Neutrophil (primary cell): Measurements from ENCODE around the gene SYT14.

ENCODE experiments used
- H3K27ac ChIP-seq: fragments of 200-600 bp; sonication (generic); 2 replicates; pipeline ENCODE4 v1.5.1; 2016; ENCODE audit warnings: mild to moderate bottlenecking, moderate library complexity
- H3K27me3 ChIP-seq: fragments of 200-600 bp; sonication (generic); 2 replicates; pipeline ENCODE4 v1.6.0; 2016; ENCODE audit warnings: mild to moderate bottlenecking
- H3K36me3 ChIP-seq: fragments of 200-600 bp; sonication (generic); 2 replicates; pipeline ENCODE4 v1.5.1; 2017
- H3K4me1 ChIP-seq, 2 experiments: fragments of 200-600 bp in 1 of 2; sonication (generic) in 1 of 2; 1 replicate in 1 of 2; 2 replicates in 1 of 2; pipeline versions ENCODE4 v1.5.1 to v1.6.1; 2013 to 2016; ENCODE audit warnings: low read depth in 1 of 2, low read length in 1 of 2, mild to moderate bottlenecking in 1 of 2, moderate library complexity in 1 of 2; ENCODE audit not compliant: control insufficient read depth in 1 of 2, insufficient read depth in 1 of 2
- H3K4me3 ChIP-seq, 2 experiments: fragments of 200-600 bp in 1 of 2; sonication (generic) in 1 of 2; 1 replicate in 1 of 2; 2 replicates in 1 of 2; pipeline ENCODE4 v1.5.1; 2013 to 2016; ENCODE audit warnings: low read depth in 1 of 2, low read length in 1 of 2, mild to moderate bottlenecking in 1 of 2, moderate library complexity in 1 of 2
- H3K9me3 ChIP-seq: fragments of 200-600 bp; sonication (generic); 2 replicates; pipeline ENCODE4 v1.5.1; 2016
- TF ChIP-seq, protein P1 (sequence below): fragments of 200-600 bp; sonication (generic); IDR thresholded peaks from 2 replicates; pipeline ENCODE4 v1.5.1; 2016; ENCODE audit warnings: antibody characterized with exemption

Gene SYT14

DNA sequence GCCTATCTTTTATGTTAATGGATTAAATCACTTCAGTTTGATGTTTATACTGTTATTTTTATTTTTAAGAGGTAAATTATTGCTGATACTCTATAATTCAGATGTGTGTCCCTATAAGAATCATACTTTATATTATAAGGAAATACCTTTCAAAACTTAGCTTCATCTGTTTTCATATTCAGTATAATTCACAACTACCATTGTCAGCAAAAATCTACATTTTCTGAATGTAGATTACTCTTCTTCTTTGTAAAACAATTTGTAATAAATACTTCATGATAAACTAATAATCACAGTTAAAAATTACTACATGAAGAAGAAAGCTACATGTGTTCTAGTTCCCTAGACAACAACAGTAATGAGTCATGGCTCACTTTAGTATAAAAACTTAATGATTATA is 179.2 kb downstream of the SYT14 start:
- TF ChIP-seq, protein P1, sequence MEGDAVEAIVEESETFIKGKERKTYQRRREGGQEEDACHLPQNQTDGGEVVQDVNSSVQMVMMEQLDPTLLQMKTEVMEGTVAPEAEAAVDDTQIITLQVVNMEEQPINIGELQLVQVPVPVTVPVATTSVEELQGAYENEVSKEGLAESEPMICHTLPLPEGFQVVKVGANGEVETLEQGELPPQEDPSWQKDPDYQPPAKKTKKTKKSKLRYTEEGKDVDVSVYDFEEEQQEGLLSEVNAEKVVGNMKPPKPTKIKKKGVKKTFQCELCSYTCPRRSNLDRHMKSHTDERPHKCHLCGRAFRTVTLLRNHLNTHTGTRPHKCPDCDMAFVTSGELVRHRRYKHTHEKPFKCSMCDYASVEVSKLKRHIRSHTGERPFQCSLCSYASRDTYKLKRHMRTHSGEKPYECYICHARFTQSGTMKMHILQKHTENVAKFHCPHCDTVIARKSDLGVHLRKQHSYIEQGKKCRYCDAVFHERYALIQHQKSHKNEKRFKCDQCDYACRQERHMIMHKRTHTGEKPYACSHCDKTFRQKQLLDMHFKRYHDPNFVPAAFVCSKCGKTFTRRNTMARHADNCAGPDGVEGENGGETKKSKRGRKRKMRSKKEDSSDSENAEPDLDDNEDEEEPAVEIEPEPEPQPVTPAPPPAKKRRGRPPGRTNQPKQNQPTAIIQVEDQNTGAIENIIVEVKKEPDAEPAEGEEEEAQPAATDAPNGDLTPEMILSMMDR: no peak
- Histone ChIP-seq H3K27me3 (no peaks in the 10 kb centered on the region), H3K4me3 (no peak overlapping the region), H3K4me1 (no peaks in the 10 kb centered on the region), H3K36me3 (no peaks in the 10 kb centered on the region), H3K27ac (no peak overlapping the region), H3K9me3 (no peaks in the 10 kb centered on the region)

DNA sequence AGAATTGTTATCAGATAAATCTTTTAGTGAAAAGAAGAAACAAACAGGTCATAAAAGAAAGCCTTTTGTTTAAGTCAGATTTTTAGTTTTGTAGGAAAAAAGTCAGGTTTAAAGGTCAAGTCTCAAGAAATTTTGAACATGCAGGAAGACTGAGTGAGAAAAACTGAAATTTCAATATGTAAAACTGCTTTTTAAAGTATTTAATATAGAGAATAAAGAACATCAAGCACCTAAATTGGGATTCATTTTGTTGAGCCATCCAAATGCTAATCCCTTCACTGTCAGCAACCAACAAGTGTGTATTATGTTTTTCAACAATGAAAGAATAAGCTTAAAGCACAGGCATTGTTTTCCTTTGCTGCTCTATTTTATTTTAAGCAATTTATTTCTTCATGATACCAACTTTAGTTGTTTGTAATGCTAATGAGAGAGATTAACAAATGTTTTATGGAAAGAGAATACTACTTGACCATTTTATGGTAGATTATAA is 179.7 kb downstream of the SYT14 start:
- Histone ChIP-seq H3K36me3 (no peaks in the 10 kb centered on the region), H3K9me3 (no peaks in the 10 kb centered on the region), H3K4me3 (no peak overlapping the region), H3K27me3 (no peaks in the 10 kb centered on the region), H3K4me1 (no peaks in the 10 kb centered on the region), H3K27ac (no peak overlapping the region)
- TF ChIP-seq, protein P1: no peak

DNA sequence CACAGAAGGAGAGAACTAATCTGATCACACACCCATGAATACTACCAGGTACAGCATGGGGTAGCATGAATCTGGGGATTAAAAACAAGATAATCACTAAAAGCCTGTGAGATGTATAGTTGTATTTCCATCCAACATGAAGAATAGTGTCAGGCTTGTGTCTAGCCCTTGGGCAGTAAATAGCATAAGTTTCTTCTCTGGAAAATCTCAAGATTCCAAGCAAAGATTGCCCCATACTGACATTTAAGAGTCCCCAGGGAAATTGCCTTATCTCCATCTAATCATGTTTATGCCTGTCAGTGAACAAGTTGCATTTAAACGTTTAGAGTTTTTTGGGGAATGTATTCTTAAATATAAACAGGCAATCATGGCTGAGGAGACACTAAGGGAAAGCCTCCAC is 185.4 kb downstream of the SYT14 start:
- Histone ChIP-seq H3K4me3 (no peak overlapping the region), H3K4me1 (no peaks in the 10 kb centered on the region), H3K9me3 (no peaks in the 10 kb centered on the region), H3K27me3 (no peaks in the 10 kb centered on the region), H3K27ac (no peak overlapping the region), H3K36me3 (no peaks in the 10 kb centered on the region)
- TF ChIP-seq, protein P1: no peak

DNA sequence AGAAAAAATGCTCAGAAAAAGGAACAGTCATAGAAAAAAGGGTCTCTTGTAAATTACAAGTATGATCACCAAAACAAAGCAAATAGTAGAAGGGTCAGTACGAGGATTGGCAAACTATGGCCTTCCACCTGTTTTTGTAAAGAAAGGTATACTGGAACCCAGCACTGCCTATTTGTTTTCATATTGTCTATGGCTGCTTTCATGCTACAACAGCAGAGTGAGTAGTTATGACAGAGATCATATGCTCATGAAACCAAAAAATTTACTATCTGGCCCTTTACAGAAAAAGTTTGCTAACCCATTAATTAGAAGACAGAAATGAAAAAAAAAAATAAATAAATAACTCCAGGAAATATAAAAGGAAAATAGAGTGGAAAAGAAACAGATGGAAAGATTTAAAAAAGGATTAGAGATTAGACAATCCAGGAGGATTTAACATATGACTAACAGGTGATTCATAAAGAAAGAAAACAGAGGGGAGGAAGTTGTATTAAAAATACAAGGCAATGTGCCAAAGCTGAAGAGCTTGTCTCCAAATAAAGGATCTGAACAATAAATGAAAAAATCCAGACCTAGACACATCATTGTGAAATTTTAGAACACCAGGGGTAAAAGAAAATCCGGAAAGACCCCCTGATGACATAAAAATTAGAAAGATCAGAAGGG is 186.0 kb downstream of the SYT14 start:
- Histone ChIP-seq H3K36me3 (no peaks in the 10 kb centered on the region), H3K4me1 (no peaks in the 10 kb centered on the region), H3K27ac (no peak overlapping the region), H3K27me3 (no peaks in the 10 kb centered on the region), H3K9me3 (no peaks in the 10 kb centered on the region), H3K4me3 (no peak overlapping the region)
- TF ChIP-seq, protein P1: no peak

DNA sequence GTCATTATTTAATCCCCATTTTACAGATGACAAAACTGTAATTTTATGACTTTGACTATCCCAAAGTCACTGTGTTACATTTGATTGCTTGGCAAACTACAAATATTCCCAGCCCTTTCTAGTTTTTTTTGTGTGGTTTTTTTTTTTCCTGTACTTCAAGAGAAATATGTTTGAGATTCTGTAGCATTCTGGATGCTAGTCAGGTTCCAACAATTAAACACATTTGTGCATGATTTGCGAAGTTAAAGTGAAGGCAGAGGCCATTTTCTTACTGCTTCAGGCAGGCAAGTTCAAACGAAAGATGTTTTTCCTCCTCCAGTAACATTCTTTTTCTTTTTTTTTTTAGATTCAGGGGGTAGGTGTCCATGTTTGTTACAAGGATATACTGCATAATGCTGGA is 186.7 kb downstream of the SYT14 start:
- H3K27me3 ChIP-seq: no peaks in the 10 kb centered on the region
- no peak overlapping the region for H3K27ac ChIP-seq
- H3K4me3 ChIP-seq: no peak overlapping the region
- TF ChIP-seq, protein P1: no peak
- H3K36me3 ChIP-seq: no peaks in the 10 kb centered on the region
- H3K4me1 ChIP-seq: no peaks in the 10 kb centered on the region
- no peaks in the 10 kb centered on the region for H3K9me3 ChIP-seq
